ENCODE results near the gene CLSTN2. TPM values are rescaled to one million over a fixed set of nuclear protein-coding genes. Genes with fewer than 3 reads are reported as not detected.

Gene CLSTN2
- total and polyA plus RNA-seq, 2 of the 13 experiments (the other 11 are each of a cell fraction or from before 2014, with no cell fraction given): not detected

GRCh38 chr3:140034058-140034457, 99.1 kb downstream of the CLSTN2 start:
- Histone ChIP-seq H4K20me1 (ENCODE audit: insufficient read depth, low read length) (no peaks in the 10 kb centered on the region), H3K4me2 (ENCODE audit: low read depth, low read length) (no peak overlapping the region), H3K36me3 (replicated peaks in 1 of 2; ENCODE audit: control insufficient read depth in 1 of 2, insufficient read depth in 2 of 2, low read length in 2 of 2) (no peaks in the 10 kb centered on the region), H3K4me1 (ENCODE audit: insufficient read depth, low read length) (no peaks in the 10 kb centered on the region), H3K27me3 (ENCODE audit: control insufficient read depth in 1 of 2, insufficient read depth in 2 of 2, low read length in 2 of 2) (no peaks in the 10 kb centered on the region), H3K79me2 (ENCODE audit: insufficient read depth, low read length) (no peaks in the 10 kb centered on the region), H3K27ac (ENCODE audit: extremely low read length, insufficient read depth, low read length) (no peak overlapping the region), H3K9ac (ENCODE audit: insufficient read depth, low read depth, low read length) (no peak overlapping the region), H3K4me3 (replicated peaks in 1 of 3; ENCODE audit: insufficient read depth in 1 of 3, low read depth in 2 of 3, low read length in 3 of 3) (no peak overlapping the region), H3K9me3 (ENCODE audit: low read length) (no peaks in the 10 kb centered on the region), H2AFZ (ENCODE audit: low read length) (no peak overlapping the region)
- ATAC-seq (no peak), DNase-seq (ENCODE audit: low spot score) (no peak), FAIRE-seq (no peak)
- ChIA-PET POLR2A (no interaction called here), CTCF (ENCODE audit: low intra/inter-chr PET ratio, low total read pairs) (no interaction called here)
- no TSS peak for BruUV-seq (replicated peaks)
- intact Hi-C loops (cut with micrococcal nuclease; ENCODE audit: unreplicated experiment): no loop called here
- in situ Hi-C loops (cut with HindIII; ENCODE audit: extremely low pct_ligation_motif_present, low pct_unique_long_range_greater_than_20kb): no loop called here
- TF ChIP-seq, protein P1, sequence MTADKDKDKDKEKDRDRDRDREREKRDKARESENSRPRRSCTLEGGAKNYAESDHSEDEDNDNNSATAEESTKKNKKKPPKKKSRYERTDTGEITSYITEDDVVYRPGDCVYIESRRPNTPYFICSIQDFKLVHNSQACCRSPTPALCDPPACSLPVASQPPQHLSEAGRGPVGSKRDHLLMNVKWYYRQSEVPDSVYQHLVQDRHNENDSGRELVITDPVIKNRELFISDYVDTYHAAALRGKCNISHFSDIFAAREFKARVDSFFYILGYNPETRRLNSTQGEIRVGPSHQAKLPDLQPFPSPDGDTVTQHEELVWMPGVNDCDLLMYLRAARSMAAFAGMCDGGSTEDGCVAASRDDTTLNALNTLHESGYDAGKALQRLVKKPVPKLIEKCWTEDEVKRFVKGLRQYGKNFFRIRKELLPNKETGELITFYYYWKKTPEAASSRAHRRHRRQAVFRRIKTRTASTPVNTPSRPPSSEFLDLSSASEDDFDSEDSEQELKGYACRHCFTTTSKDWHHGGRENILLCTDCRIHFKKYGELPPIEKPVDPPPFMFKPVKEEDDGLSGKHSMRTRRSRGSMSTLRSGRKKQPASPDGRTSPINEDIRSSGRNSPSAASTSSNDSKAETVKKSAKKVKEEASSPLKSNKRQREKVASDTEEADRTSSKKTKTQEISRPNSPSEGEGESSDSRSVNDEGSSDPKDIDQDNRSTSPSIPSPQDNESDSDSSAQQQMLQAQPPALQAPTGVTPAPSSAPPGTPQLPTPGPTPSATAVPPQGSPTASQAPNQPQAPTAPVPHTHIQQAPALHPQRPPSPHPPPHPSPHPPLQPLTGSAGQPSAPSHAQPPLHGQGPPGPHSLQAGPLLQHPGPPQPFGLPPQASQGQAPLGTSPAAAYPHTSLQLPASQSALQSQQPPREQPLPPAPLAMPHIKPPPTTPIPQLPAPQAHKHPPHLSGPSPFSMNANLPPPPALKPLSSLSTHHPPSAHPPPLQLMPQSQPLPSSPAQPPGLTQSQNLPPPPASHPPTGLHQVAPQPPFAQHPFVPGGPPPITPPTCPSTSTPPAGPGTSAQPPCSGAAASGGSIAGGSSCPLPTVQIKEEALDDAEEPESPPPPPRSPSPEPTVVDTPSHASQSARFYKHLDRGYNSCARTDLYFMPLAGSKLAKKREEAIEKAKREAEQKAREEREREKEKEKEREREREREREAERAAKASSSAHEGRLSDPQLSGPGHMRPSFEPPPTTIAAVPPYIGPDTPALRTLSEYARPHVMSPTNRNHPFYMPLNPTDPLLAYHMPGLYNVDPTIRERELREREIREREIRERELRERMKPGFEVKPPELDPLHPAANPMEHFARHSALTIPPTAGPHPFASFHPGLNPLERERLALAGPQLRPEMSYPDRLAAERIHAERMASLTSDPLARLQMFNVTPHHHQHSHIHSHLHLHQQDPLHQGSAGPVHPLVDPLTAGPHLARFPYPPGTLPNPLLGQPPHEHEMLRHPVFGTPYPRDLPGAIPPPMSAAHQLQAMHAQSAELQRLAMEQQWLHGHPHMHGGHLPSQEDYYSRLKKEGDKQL (CRISPR knock-in tag; IDR thresholded peaks at IDR 0.05; ENCODE audit: low read depth): no peak
- TF ChIP-seq, protein P2, sequence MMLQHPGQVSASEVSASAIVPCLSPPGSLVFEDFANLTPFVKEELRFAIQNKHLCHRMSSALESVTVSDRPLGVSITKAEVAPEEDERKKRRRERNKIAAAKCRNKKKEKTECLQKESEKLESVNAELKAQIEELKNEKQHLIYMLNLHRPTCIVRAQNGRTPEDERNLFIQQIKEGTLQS (CRISPR knock-in tag; IDR thresholded peaks at IDR 0.05): no peak
- TF ChIP-seq JDP2 (CRISPR knock-in tag; IDR thresholded peaks at IDR 0.05; ENCODE audit: borderline replicate concordance): no peak
- no peak for TF ChIP-seq ZEB1 (IDR thresholded peaks at IDR 0.05; ENCODE audit: insufficient replicate concordance, low read depth)
- no peak for TF ChIP-seq ELF3 (CRISPR knock-in tag; IDR thresholded peaks at IDR 0.05)
- TF ChIP-seq ZNF614 (CRISPR knock-in tag; IDR thresholded peaks at IDR 0.05; ENCODE audit: borderline replicate concordance): no peak
- TF ChIP-seq TFE3 (CRISPR knock-in tag; IDR thresholded peaks at IDR 0.05): no peak
- TF ChIP-seq ZBTB44 (CRISPR knock-in tag; IDR thresholded peaks at IDR 0.05): no peak
- TF ChIP-seq PATZ1 (CRISPR knock-in tag; IDR thresholded peaks at IDR 0.05): no peak
- TF ChIP-seq, protein P3, sequence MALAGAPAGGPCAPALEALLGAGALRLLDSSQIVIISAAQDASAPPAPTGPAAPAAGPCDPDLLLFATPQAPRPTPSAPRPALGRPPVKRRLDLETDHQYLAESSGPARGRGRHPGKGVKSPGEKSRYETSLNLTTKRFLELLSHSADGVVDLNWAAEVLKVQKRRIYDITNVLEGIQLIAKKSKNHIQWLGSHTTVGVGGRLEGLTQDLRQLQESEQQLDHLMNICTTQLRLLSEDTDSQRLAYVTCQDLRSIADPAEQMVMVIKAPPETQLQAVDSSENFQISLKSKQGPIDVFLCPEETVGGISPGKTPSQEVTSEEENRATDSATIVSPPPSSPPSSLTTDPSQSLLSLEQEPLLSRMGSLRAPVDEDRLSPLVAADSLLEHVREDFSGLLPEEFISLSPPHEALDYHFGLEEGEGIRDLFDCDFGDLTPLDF (CRISPR knock-in tag; IDR thresholded peaks at IDR 0.05): no peak
- no peak for TF ChIP-seq TOE1 (CRISPR knock-in tag; IDR thresholded peaks at IDR 0.05)
- no peak for TF ChIP-seq ZNF850 (CRISPR knock-in tag; conservative IDR thresholded peaks at IDR 0.05)
- TF ChIP-seq FOXA3 (CRISPR knock-in tag; IDR thresholded peaks at IDR 0.05): no peak
- no peak for TF ChIP-seq NR2F2 (IDR thresholded peaks at IDR 0.05; ENCODE audit: borderline replicate concordance, low read depth)
